Stimulated activated CD8-positive, alpha-beta memory T cell treated with anti-CD3 and anti-CD28 coated beads, Interleukin-7, amount 100 ng/mL, for 48 hours (primary cell): Measurements from ENCODE around the gene FIBCD1.
"Not testable (repeated sequence)": the region's sequence is repeated elsewhere in the genome, so short reads cannot be mapped to it uniquely, and the experiment has no call there.

ENCODE experiments used
- DNase-seq, 2 donors: peaks; one replicate each; pipeline ENCODE4 v3.0.0-alpha.2; 2020; ENCODE audit warnings: low read depth in 1 of 2; ENCODE audit errors: extremely low read depth in 1 of 2

FIBCD1 gene

GRCh38 chr9:130974697-130975096, 35.6 kb upstream of the FIBCD1 start:
- no peak for DNase-seq

DNA sequence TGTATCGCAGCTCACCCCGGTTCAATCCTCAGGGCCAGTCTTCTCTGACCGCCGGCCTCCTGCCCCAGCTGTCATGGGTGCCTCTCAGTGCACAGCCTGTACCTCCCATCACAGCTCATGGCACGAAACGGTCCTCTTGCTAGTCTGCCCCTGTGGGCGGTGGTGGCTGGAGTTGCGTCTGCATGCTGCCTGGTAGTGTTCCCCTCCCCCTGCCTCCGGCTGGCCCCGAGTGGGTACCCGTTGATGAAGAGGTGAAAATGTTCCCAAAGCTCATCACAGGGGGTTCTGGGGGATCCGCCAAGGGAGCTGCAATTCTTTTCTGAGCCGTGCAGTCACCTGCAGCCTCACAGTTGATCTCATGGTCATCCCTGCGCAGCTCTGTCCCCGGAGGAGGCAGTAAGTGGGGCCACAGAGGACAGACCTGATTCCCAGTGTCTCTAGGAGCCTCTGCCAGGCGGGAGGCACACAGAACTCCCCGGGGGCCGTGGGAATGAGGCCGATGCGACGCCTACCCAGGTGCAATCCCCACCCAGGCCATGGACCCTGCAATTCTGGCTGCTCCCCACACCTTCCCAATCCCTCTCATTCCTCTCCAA, 34.7 kb upstream of the FIBCD1 start:
- DNase-seq, result no peak

- no peak for DNase-seq
Measured at GRCh38 chr9:130972957-130973685, 34.1 kb upstream of the FIBCD1 start.

- no peak for DNase-seq
Measured at GRCh38 chr9:130972277-130972956, 33.4 kb upstream of the FIBCD1 start.

DNA sequence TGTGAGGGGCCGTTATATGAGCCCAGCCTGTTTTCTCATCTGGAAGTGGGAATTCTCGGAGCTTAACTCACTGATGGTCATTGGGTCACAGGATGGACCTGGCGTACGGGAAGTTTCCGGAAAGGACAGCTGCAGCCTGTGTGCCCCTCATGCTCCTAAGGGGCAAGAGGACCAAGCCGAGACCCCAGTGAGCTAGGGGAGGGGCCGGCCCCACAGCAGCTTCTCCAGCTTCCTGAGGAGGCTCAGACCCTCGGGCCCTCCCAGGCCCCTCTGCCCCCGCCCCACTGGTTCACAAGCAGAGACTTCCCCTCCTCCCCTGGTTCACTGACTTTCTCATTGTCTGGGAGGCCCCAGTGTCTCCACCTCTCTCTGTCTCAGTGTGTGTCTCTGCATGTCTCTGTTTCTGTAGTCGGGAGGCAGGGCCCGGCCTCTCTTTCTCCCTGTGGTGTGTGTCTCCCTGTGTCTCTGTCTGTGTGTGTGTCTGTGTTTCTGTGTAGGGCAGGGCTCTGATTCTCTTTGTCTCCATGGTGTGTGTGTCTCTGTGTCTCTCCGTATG, 32.3 kb upstream of the FIBCD1 start:
- no peak for DNase-seq

DNA sequence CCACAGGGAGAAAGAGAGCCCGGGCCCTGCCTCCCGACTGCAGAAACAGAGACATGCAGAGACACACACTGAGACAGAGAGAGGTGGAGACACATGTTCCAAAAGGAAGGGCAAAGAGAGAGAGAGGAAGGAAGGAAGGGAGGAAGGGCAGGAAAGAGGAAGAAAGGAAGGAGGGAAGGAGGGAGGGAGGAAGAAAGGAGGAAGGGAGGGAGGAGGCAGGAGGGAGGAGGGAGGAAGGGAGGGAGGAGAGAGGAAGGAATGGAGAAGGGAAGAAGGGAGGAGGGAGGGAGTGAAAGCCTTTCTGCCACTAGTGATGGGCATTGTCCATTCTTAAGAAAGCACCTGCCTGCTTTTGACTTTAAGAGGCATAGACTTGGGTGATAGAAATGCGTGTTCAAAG, 31.8 kb upstream of the FIBCD1 start:
- no peak for DNase-seq

GRCh38 chr9:130970052-130970451, 31.0 kb upstream of the FIBCD1 start:
- no peak for DNase-seq

- no peak for DNase-seq
Measured at GRCh38 chr9:130965680-130966079, 26.6 kb upstream of the FIBCD1 start.

DNA sequence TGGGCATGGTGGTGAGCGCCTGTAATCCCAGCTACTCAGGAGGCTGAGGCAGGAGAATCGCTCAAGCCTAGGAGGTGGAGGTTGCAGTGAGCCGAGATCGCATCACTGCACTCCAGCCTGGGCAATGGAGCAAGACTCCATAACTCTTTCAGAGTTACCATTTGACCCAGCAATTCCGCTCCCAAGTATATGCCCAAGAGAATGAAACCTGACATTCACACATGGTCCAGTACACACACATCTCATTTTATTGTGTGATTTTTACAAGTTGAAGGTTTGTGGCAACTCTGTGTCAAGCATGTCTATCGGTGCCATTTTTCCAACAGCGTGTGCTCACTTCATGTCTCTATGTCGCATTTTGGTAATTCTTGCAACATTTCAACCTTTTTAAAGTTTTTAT, 24.9 kb upstream of the FIBCD1 start:
- DNase-seq, result no peak

GRCh38 chr9:130963337-130963908, 24.4 kb upstream of the FIBCD1 start:
- no peak for DNase-seq

DNA sequence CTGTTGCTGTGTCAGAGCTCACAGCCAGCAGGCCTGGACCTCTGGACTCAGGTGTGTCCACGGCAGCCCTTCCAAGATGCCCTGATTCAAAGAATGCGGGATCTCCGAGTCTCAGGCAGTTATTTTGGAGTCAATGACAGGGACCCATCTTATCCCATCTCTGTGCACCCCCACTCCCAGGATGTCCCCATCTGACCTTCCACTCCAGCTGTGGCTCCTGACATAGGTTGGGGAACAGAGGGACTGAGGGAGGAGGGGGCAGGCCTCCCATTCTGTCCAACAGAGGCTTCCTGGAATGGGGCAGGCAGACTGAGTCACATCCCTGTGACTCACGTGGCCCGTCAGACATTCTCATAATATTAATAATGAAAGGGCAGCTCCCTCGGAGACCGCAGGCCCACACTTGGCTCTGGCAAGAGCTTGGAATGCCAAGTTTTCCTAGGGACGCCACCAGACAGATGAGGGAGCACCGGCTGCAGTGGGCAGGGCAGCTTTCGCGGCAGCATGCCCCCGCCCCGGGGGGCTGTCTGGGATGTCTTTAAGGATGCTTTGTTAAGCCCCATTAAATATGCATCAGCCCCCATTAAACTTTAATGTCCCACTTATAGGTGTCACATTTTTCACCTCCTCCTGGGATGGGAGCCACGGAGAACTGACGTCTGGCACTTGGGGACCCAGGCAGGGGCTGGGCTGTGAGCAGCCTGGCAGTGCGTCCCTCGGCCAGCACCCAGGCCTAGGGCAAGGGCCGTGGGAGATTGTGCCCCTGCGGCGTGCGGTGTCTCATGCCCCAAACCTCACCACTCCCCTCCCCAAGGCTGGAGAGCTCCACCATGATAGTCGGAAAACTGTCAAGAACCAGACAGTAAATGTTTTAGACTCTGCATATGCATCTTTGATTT, 23.6 kb upstream of the FIBCD1 start:
- no peak for DNase-seq

- DNase-seq, result no peak
Measured at GRCh38 chr9:130961511-130962300, 22.7 kb upstream of the FIBCD1 start.

DNA sequence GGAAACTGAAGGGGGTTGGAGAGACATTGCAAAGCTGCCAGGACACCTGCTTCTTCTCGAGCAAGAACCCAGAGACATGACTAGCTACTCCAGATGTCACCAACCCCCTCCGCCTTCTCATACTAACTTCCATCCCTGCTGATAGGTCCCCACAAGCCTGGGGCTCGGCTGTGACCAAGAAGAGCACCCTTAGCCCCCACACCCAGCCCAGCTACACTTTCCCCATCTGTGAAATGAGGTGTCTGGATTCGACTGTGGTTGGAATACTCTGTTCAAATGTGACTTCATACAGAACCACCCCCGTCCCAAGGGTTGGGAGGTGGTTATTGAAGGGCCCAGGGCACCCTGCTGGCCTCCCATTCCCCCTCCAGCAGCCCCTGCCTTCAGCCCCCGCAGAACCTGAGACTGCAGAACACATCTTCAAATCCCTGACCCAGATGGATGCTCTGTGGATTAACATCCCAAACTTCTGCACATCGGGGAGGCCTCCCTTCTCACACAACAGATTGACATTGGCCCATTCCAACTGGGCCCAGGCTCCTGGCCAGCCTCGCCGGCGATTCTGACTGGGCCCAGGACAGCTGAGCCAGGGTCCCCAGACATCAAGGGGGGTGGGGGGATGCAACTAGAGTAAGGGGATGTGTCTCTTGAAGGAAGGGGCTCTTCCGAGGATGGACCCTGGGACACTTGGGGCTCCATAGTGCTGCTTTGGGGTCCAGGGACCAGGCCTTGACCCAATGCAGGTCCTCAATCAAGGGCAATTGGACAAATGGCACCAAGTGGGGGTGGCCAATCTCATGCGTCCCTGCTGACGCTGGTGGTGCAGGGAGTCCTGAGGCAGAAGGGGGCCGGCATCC, 21.7 kb upstream of the FIBCD1 start:
- no peak for DNase-seq

DNA sequence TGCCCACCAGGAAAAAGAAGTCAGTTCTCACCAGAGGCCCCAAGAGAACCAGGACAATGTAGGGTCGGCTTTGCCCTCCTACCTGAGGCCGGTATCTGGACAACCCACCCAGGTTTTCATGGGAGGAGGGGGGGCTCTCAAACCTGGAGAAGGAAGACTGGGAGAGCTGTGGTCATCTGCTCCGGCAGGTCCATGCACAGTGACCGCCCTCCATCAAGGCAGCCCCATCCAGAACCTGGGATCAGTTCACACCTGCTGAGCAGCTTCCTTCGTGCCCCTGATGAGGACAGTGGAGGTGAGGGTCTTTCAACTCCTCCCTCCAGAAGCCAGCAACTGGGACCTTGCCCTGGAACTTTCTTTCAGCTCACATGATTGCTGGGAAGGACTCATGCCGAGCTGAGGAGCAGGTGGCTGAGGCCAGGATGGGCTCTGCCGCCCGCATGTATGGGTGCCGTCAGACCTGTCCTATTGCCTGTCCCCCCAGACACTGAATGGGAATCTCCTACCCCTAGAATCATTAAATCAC, 20.8 kb upstream of the FIBCD1 start:
- DNase-seq, result no peak

DNA sequence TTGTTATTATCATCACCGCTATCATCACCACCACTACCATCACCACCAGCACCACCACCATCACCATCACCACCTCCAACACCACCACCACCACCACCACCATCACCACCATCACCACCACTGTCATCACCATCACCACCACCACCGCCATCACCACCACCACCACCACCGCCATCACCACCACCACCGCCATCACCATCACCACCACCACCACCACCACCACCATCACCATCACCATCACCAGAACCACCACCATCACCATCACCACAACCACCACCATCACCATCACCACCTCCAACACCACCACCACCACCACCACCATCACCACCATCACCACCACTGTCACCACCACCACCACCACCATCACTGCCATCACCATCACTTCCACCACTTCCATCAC, 19.5 kb upstream of the FIBCD1 start:
- not testable (repeated sequence) for DNase-seq

DNA sequence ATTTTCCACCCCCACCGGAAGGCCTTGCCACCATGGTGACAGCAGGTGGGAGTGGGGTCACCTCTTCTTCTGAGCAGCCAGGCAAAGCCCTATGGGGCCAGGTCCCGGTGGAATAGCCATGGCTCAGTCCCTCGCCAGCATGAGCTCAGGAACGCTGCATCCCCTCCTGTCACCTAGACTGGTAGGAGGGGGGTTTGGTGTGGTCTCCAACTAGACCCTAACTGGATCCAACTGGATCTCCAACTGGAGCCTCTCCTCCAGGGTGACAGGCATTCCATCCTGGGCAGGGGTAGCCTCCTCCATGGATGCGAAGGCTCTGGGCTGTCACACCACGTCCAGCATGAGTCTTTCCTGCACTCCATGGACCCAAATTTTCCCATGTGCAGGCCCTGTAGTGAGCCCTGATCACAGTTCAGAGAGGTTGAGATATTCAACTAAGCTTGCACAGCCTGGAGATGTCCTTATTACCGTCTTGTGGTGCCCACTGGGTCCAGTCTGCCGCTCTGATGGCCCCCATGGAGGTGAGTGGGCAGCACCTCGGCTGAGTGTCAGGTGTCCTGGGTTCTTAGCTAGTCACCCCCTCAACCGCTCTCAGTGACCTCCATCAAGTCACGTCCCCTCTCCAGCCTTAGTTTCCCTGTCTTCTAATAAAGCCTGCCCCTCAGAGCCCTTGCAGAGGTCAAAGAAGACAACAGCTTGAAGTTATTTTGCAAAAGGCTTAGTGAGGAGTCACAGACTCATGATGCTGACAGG, 18.6 kb upstream of the FIBCD1 start:
- no peak for DNase-seq

GRCh38 chr9:130956636-130957450, 17.8 kb upstream of the FIBCD1 start:
- DNase-seq, result no peak
